AG09309 (cell line): ENCODE measurements around the gene EYA4.

ENCODE experiments used
- DNase-seq: peaks from one replicate; pipeline ENCODE4 v3.0.0-alpha.2; 2010; ENCODE audit warnings: low read depth
- H3K4me3 ChIP-seq: 2 replicates; pipeline ENCODE4 v1.5.1; 2011; ENCODE audit warnings: mild to moderate bottlenecking, low read depth, low read length, moderate library complexity; ENCODE audit not compliant: control insufficient read depth
- CTCF ChIP-seq: IDR thresholded peaks from 2 replicates; pipeline ENCODE4 v1.5.1; 2011; ENCODE audit warnings: mild to moderate bottlenecking, low read depth, low read length, inconsistent platforms; ENCODE audit not compliant: insufficient read depth, control insufficient read depth; ENCODE audit errors: missing control alignments

The EYA4 gene

GRCh38 chr6:133309579-133309978 lies 68.4 kb downstream of the EYA4 start:
- TF ChIP-seq CTCF, result no peak
- no peak overlapping the region for H3K4me3 ChIP-seq
- DNase-seq, result no peak

- no peak for DNase-seq
- H3K4me3 ChIP-seq, result no peak overlapping the region
- TF ChIP-seq CTCF, result no peak
These were observed 70.8 kb downstream of the EYA4 start for GRCh38 chr6:133312006-133312405.

GRCh38 chr6:133313068-133313467 lies 71.9 kb downstream of the EYA4 start:
- DNase-seq, result no peak
- no peak overlapping the region for H3K4me3 ChIP-seq
- no peak for TF ChIP-seq CTCF

GRCh38 chr6:133314947-133315346 lies 73.8 kb downstream of the EYA4 start:
- no peak for TF ChIP-seq CTCF
- no peak overlapping the region for H3K4me3 ChIP-seq
- no peak for DNase-seq

- TF ChIP-seq CTCF, result no peak
- no peak for DNase-seq
- H3K4me3 ChIP-seq, result no peak overlapping the region
These were observed 74.7 kb downstream of the EYA4 start for GRCh38 chr6:133315811-133316210.

GRCh38 chr6:133317704-133318103 lies 76.5 kb downstream of the EYA4 start:
- no peak overlapping the region for H3K4me3 ChIP-seq
- DNase-seq, result no peak
- TF ChIP-seq CTCF, result no peak

GRCh38 chr6:133326584-133326983 lies 85.4 kb downstream of the EYA4 start:
- TF ChIP-seq CTCF, result no peak
- DNase-seq, result no peak
- H3K4me3 ChIP-seq, result no peak overlapping the region
